ENCODE data around the gene ANTKMT.
A peak's percentile ranks its signal among the peaks of the same experiment; 100 is the strongest.

ANTKMT gene

DNA sequence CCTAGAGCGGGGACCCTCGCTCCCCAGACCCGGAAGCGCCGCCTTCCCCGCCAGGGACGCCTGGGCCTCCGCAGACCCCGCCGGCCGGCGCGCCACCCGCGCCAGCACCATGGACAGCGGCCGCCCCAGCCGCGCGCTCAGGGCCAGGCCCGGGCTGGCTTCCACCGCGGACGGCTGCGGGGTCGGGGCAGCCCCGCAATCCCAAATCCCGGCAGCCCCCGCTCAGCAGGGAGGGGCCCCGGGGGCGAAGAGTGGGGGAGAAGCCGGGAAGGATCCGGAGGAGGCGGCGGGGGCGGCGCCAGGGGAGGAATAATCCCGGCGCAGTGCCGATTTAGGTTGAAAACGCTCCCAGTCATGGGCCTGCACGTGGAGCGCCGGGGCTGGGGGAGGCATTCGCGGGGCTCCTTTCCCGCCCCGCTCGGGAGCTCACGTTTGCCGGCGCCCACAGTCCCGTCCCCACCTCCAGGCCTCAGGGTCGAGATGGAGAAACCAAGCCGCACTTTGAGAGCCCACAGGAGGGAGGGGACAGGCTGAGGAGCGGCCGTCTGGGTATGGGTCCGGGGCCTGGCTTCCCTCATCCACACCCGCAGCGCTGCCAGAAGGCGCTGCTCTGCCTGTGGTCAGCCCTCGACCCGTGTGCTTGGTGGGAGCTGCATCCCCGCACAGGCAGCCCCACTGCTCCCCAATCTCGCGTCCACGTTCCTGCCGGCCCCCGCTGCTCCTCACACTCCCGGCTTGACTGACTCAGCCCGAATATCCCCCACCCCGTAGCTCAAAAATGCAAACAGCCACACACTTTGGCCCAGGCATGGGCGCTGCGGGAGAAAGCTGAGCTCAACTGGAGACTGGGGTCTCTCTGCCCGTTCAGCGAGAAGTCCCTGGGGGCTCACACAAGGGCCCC, 20.0 kb upstream of the ANTKMT start:
- DNase-seq, result peak; percentile 41 to 43

DNA sequence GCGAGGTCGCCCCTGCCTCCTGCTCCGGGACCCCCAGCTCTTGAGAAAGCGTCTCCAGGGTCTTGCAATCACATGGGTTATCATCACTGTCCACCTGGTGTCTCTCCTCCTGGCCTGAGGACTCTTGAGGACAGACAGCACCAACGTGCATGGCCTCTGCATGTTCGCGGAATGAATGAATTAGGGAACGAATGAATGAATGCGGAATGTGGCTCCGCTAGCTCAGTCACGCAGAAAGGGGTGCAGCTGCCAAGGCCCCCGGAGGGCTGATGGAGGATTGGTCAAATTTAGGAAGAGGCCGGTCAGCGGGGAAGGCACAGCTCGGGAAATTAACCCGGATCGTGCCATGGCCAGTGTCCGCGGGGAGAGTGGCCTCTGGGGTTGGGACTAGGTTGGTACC, 18.6 kb upstream of the ANTKMT start:
- no peak for DNase-seq

- no peak for DNase-seq
These were observed 17.5 kb upstream of the ANTKMT start for GRCh38 chr16:703406-703805.

DNA sequence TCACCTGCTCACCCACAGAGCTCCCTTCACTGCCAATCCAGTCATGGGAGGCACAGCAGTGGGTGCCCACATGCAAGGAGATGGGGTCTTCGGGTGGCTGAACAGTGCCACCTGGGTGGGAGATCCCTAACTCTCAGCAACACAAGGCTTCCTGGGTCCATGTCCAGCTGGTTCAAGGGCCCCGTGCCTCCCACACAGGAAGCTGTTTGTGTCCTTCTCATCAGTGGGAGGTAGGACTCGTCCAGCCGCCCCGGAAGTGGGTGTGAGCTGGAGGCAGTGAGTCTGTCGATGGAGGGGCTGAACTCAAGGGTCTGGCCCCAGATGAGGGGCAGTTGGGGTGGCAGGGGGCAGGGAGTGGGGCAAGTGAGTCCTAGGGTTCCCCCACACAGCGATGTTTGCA, 16.9 kb upstream of the ANTKMT start:
- DNase-seq, result no peak

GRCh38 chr16:704552-705380, 16.2 kb upstream of the ANTKMT start:
- DNase-seq, result no peak

GRCh38 chr16:705431-706188, 15.3 kb upstream of the ANTKMT start, which contains the start of gene FBXL16:
Gene FBXL16, minus strand, starts transcription at chr16:705801. Its CDS starts 8,396 bp downstream, at chr16:697405.
- DNase-seq, result no peak

GRCh38 chr16:706189-707061, 14.5 kb upstream of the ANTKMT start:
- DNase-seq, result no peak

GRCh38 chr16:707062-707538, 13.8 kb upstream of the ANTKMT start:
- no peak for DNase-seq

DNA sequence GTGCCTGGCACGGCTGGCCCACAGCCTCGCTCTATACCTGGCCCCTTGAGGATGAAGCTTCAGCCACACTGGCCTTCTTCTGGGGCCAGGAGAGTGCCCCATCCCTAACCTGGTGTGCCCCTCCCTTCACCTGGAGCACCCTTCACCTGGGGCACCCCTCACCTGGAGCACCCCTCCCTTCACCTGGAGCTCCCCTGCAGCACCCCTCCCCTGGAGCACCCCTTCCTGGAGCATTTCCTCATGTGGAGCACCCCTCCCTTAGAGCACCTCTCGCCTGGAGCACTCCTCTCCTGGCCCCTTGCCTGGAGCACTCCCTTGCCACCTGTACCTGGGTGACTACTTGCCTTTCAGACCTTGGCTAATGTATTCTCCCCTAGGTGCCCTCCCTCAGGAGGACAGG, 12.9 kb upstream of the ANTKMT start:
- DNase-seq, result no peak

GRCh38 chr16:708959-709358, 12.0 kb upstream of the ANTKMT start:
- DNase-seq, result no peak

DNA sequence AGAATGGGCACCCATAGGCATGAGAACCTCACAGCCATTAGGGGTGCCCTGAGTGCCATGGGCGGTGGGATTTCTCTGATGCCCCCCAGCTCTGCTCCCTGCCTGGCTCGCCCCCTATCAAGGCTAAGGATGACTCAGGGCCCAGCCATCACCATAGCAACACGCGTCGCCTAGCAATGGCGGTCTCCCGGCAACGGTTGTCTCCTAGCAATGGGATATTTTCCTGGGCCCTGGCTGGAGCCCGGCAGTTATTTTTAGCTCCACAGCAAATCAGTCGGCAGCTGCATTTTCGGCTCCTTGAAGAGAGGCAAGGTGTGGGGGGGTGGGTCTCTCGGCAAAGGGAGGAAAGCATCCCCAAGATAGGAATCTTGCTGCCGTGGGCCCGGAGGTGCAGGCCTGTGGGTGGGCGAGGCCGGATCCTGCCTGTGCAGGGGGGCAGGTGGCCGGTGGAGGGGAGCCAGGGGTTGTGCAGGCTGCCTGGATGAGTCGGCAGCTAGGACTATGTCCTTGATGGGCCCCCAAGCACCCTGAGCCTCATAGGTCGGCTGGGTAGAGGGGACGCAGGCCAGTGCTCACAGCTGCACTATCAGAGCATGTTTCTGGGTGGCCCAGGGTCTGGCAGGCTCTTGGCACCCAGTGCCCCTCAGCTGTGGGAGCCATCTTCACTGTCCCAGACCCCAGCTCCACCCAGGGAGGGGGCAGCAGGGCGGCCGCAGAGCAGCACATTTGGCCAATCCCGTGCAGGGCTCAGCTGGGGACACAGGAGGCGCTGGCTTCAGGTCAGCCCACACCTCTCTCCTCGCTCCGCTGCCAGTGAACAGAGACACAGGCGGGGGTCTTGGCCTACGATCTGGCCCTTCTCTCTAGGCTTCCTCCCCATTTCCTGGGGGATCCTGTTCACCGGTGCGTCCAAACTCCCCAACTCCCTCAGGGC, 11.1 kb upstream of the ANTKMT start:
- no peak for DNase-seq

DNA sequence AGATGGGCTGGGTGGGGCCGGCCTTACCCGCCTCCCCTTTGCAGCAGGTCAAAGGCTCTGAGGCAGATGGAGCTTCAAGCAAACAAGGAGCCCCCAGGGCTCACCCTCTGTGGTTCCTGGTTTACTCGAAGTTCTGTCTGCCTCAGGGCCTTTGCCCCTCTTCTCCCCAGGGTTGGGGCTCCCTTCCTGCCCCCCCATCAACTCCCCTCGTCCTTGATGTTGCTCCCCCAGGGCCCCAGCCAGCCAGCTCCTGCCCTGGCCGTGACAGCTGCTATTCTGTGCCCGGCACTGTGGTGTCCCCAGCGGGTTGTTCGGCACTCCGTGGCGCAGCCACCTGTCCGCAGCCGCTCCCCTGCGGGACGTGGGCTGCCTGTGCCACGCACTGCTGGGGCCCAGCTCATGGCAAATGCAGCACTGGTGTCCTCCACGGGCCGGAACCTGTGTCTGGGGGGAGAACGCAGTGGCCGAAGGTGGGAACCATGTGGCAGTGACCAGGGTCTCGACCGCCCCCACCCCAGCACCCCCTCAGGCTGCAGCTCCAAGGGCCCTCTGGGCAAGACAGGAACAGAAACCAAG, 10.4 kb upstream of the ANTKMT start:
- no peak for DNase-seq

DNA sequence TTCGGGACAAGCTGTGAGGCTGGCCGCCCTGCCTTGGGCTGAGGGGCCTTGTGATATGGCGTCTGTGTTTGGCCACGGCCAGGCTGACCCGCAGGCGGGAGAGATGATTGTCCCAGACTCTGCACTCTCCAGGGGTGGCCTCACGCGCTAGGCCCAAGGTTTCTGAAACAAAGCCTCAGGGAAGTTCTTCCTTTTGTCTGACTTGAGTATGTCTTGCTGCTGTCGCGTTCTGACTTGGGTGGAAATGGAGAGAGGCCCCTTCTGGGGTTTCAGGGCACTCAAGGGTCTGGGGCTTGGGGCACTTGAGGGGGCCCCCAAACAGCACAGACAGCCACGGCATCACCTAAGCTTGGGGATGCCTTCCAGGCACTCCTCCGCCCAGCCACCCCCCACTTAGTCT, 9.9 kb upstream of the ANTKMT start:
- DNase-seq, result no peak

DNA sequence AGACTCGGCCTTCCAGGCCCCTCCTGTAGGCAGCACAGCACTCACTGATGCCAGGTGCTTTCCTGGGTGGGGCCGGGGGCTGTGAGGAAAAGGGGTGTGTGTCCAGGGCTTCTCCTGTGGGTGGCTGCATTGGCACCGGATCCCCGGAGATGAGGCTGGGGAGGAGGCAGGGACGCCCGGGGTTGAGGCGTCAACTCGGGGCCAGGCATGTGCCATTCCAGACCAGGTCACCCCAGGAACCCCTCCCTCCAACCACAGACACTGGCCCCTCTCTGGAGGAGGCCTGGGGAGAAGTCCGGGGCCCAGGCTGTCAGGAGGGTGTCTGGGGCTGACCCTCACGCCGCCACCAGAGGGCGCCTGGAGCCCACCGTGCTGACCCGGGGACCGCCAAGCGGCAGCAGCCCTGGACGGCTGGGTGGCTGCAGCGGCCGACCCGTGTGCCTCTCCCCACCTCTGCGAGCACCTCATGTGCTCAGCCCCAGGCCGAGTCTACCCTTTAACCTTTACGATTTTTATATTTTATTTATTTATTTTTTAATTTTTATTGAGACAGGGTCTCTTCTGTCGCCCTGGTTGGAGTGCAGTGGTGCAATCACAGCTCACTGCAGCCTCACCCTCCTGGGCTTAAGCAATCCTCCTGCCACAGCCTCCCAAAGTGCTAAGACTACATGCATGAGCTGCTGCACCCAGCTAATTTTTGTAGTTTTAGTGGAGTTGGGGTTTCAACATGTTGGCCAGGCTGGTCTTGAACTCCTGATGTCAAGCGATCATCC, 9.2 kb upstream of the ANTKMT start:
- DNase-seq, result peak; percentile 84 to 86

- peak; percentile 77 to 81 for DNase-seq
These were observed 8.2 kb upstream of the ANTKMT start for GRCh38 chr16:712740-713250.

DNA sequence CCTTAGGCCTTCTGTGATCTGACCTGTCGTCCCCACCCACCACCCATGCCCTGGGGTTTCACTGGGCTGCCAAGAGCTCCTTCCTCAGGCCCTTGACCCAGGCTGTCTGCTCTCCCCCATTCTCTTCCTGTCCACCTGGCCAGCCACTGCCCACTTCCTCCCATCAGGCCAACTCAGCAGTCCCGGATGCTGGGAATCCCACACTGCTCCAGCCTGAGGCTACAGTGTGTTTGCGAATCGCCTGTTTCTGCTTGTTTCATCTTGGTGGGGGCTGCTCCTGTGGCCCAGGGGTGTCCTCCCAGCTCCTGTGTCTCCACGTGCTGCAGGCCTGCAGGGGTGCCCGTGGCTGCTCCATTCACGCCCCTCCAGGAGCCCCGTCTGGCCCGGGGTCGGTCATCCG, 6.9 kb upstream of the ANTKMT start:
- DNase-seq, result no peak

- DNase-seq, result peak; percentile 94
These were observed 6.1 kb upstream of the ANTKMT start, which contains the start of gene METRN for GRCh38 chr16:714558-715476. Gene METRN, plus strand, starts transcription at chr16:715118. Its CDS starts 172 bp downstream, at chr16:715290.
